HEK293 (cell line): ENCODE data around the gene DNAJC11.

Source experiments
- CTCF ChIA-PET: fragments of 350-600 bp; formaldehyde crosslinking; extraction: SDS; loops from one replicate; lab custom pipeline; 2021; ENCODE audit warnings: antibody characterized with exemption; lab: Yijun Ruan, JAX
- POLR2A ChIA-PET: fragments of 300-600 bp; formaldehyde crosslinking; extraction: SDS; loops from one replicate; lab custom pipeline; 2020; ENCODE audit warnings: antibody characterized with exemption, inconsistent platforms; lab: Yijun Ruan, JAX
- H3K27ac ChIP-seq: fragments of 200-500 bp; sonication (Bioruptor generic); 2 replicates; pipeline ENCODE4 v1.5.1; 2014; ENCODE audit warnings: low read depth, low read length, control low read depth, inconsistent platforms; ENCODE audit errors: extremely low read depth
- H3K36me3 ChIP-seq, 2 experiments: fragments of 200-500 bp in 1 of 2; sonication (Bioruptor generic) in 1 of 2; 1 replicate in 1 of 2; 2 replicates in 1 of 2; pipeline ENCODE4 v1.5.1; 2014 to 2017; ENCODE audit warnings: inconsistent platforms in 2 of 2, low read length in 2 of 2; ENCODE audit not compliant: control insufficient read depth in 2 of 2, insufficient read depth in 1 of 2
- H3K4me1 ChIP-seq: fragments of 200-500 bp; sonication (Bioruptor generic); 2 replicates; pipeline ENCODE4 v1.5.1; 2014; ENCODE audit warnings: mild to moderate bottlenecking, low read length, inconsistent platforms; ENCODE audit not compliant: control insufficient read depth, insufficient read depth
- H3K4me3 ChIP-seq: 2 replicates; pipeline ENCODE4 v1.5.1; 2011; ENCODE audit warnings: low read depth, mild to moderate bottlenecking, control low read depth, low read length, moderate library complexity
- H3K9me3 ChIP-seq: fragments of 200-500 bp; sonication (Bioruptor generic); 2 replicates; pipeline ENCODE4 v1.5.1; 2014; ENCODE audit warnings: low read depth, low read length, inconsistent platforms; ENCODE audit not compliant: control insufficient read depth, insufficient read depth
- GLIS2 ChIP-seq: fragments of 450-650 bp; formaldehyde crosslinking; IDR thresholded peaks from 2 replicates; pipeline ENCODE4 v1.5.1; 2016; ENCODE audit warnings: missing biosample characterization, missing genetic modification characterization
- HOXD13 ChIP-seq: sonication (generic); formaldehyde crosslinking; IDR thresholded peaks from 2 replicates; pipeline ENCODE4 v1.8.0; 2022; ENCODE audit warnings: missing genetic modification reagents, borderline replicate concordance
- KLF10 ChIP-seq: fragments of 450-650 bp; IDR thresholded peaks from 2 replicates; pipeline ENCODE4 v1.5.1; 2018; ENCODE audit warnings: missing biosample characterization, mild to moderate bottlenecking, missing genetic modification characterization
- PRDM1 ChIP-seq: fragments of 450-650 bp; formaldehyde crosslinking; IDR thresholded peaks from 2 replicates; pipeline ENCODE4; 2016; ENCODE audit warnings: missing biosample characterization, missing genetic modification characterization
- SCRT1 ChIP-seq: fragments of 450-650 bp; formaldehyde crosslinking; IDR thresholded peaks from 2 replicates; pipeline ENCODE4 v1.5.1; 2016; ENCODE audit warnings: missing biosample characterization, missing genetic modification characterization, borderline replicate concordance
- SCRT2 ChIP-seq: fragments of 450-650 bp; formaldehyde crosslinking; IDR thresholded peaks from 2 replicates; pipeline ENCODE4 v1.5.1; 2016; ENCODE audit warnings: missing biosample characterization, missing genetic modification characterization
- ZEB2 ChIP-seq: fragments of 450-650 bp; formaldehyde crosslinking; IDR thresholded peaks from 2 replicates; pipeline ENCODE4 v1.5.1; 2016; ENCODE audit warnings: missing biosample characterization, missing genetic modification characterization
- ZFHX2 ChIP-seq: fragments of 450-650 bp; formaldehyde crosslinking; conservative IDR thresholded peaks from 2 replicates; pipeline ENCODE4 v1.5.1; 2016; ENCODE audit warnings: missing biosample characterization, missing genetic modification characterization
- ZNF112 ChIP-seq: fragments of 450-650 bp; formaldehyde crosslinking; IDR thresholded peaks from 2 replicates; pipeline ENCODE4 v1.5.0; 2017; ENCODE audit warnings: missing biosample characterization, missing genetic modification characterization
- ZNF223 ChIP-seq: fragments of 450-650 bp; formaldehyde crosslinking; IDR thresholded peaks from 2 replicates; pipeline ENCODE4 v1.5.1; 2016; ENCODE audit warnings: missing biosample characterization, missing genetic modification characterization
- ZNF362 ChIP-seq: fragments of 450-650 bp; formaldehyde crosslinking; IDR thresholded peaks from 2 replicates; pipeline ENCODE4 v1.5.1; 2016; ENCODE audit warnings: missing biosample characterization, missing genetic modification characterization
- ZNF416 ChIP-seq: fragments of 450-650 bp; formaldehyde crosslinking; IDR thresholded peaks from 2 replicates; pipeline ENCODE4 v1.5.1; 2016; ENCODE audit warnings: missing biosample characterization, missing genetic modification characterization
- ZNF48 ChIP-seq: fragments of 450-650 bp; formaldehyde crosslinking; IDR thresholded peaks from 2 replicates; pipeline ENCODE4 v1.5.1; 2016; ENCODE audit warnings: missing biosample characterization, missing genetic modification characterization
- ZNF585B ChIP-seq: fragments of 450-650 bp; formaldehyde crosslinking; IDR thresholded peaks from 2 replicates; pipeline ENCODE4 v1.5.1; 2016; ENCODE audit warnings: missing biosample characterization, missing genetic modification characterization
- ZSCAN16 ChIP-seq: fragments of 450-650 bp; formaldehyde crosslinking; IDR thresholded peaks from 2 replicates; pipeline ENCODE4 v1.5.1; 2016; ENCODE audit warnings: missing biosample characterization, missing genetic modification characterization
- TF ChIP-seq, protein P1 (sequence below): fragments of 450-650 bp; formaldehyde crosslinking; IDR thresholded peaks from 2 replicates; pipeline ENCODE4 v1.5.0; 2017; ENCODE audit warnings: missing biosample characterization, missing genetic modification characterization, borderline replicate concordance
- TF ChIP-seq, protein P2 (sequence below): fragments of 450-650 bp; formaldehyde crosslinking; IDR thresholded peaks from 2 replicates; pipeline ENCODE4 v1.5.1; 2017; ENCODE audit warnings: missing biosample characterization, missing genetic modification characterization
- TF ChIP-seq, protein P3 (sequence below): fragments of 450-650 bp; formaldehyde crosslinking; IDR thresholded peaks from 2 replicates; pipeline ENCODE4 v1.5.1; 2016; ENCODE audit warnings: missing biosample characterization, missing genetic modification characterization, borderline replicate concordance

The DNAJC11 gene

DNA sequence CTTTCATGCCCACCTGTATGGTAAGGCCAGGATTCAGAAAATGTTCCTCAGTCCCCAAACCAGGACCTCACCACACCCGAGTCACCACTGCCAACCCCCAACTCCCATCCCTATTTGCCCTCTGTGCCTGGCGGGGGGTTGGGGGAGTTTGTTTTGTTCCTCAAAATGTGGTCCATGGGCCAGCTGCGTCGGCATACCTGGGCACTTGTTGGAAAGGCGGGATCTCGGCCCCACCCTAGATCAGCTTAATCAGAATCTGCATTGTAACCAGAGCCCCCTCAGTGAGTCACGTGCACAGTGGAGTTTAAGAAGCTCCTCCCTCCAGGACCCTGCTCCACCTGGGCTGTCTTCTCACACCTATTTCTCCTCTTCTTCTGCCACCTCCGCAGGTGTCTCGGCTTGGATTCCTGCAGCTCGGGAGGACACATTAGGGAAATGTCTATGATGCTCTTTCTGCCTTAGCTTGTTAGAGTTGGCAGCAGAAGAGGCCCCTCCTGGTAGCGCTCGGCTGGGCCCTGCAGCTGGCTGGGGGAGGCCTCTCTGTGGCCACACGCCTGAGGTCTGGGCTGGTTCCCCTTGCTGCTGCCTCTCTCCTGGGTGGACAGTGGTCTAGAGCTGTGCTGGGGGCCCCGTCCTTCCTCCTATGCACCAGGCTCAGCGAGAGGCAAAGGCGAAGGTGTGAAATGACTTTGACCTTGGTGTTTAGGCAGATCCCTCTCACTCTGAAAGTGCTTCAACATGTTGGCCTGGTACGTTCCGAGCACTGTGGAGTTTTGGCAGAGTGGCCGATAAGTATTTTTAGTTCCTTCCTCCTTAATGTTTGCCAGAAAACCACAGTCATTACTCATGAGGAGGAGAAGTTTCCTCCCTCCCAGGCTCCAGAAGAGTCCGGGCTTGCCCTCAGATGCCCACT lies 41.8 kb upstream of the DNAJC11 start:
- TF ChIP-seq GLIS2 (0 out of 2 replicates have a peak, but pooled peaks have one; percentile 12), ZNF585B (tag by site-specific recombination) (no peak), ZFHX2 (tag by site-specific recombination) (no peak), ZNF416 (tag by site-specific recombination) (no peak), ZNF48 (tag by site-specific recombination) (no peak), HOXD13 (CRISPR knock-in tag) (no peak), ZEB2 (tag by site-specific recombination) (no peak), SCRT2 (tag by site-specific recombination) (0 out of 2 replicates have a peak, but pooled peaks have one; percentile 9), ZNF223 (no peak), ZSCAN16 (tag by site-specific recombination) (no peak), PRDM1 (tag by site-specific recombination) (no peak), SCRT1 (tag by site-specific recombination) (0 out of 2 replicates have a peak, but pooled peaks have one; percentile 35), ZNF112 (no peak), KLF10 (tag by site-specific recombination) (no peak), ZNF362 (tag by site-specific recombination) (no peak)
- TF ChIP-seq, protein P1, sequence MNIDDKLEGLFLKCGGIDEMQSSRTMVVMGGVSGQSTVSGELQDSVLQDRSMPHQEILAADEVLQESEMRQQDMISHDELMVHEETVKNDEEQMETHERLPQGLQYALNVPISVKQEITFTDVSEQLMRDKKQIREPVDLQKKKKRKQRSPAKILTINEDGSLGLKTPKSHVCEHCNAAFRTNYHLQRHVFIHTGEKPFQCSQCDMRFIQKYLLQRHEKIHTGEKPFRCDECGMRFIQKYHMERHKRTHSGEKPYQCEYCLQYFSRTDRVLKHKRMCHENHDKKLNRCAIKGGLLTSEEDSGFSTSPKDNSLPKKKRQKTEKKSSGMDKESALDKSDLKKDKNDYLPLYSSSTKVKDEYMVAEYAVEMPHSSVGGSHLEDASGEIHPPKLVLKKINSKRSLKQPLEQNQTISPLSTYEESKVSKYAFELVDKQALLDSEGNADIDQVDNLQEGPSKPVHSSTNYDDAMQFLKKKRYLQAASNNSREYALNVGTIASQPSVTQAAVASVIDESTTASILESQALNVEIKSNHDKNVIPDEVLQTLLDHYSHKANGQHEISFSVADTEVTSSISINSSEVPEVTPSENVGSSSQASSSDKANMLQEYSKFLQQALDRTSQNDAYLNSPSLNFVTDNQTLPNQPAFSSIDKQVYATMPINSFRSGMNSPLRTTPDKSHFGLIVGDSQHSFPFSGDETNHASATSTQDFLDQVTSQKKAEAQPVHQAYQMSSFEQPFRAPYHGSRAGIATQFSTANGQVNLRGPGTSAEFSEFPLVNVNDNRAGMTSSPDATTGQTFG (tag by site-specific recombination): no peak
- TF ChIP-seq, protein P2, sequence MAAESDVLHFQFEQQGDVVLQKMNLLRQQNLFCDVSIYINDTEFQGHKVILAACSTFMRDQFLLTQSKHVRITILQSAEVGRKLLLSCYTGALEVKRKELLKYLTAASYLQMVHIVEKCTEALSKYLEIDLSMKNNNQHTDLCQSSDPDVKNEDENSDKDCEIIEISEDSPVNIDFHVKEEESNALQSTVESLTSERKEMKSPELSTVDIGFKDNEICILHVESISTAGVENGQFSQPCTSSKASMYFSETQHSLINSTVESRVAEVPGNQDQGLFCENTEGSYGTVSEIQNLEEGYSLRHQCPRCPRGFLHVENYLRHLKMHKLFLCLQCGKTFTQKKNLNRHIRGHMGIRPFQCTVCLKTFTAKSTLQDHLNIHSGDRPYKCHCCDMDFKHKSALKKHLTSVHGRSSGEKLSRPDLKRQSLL (tag by site-specific recombination): no peak
- TF ChIP-seq, protein P3, sequence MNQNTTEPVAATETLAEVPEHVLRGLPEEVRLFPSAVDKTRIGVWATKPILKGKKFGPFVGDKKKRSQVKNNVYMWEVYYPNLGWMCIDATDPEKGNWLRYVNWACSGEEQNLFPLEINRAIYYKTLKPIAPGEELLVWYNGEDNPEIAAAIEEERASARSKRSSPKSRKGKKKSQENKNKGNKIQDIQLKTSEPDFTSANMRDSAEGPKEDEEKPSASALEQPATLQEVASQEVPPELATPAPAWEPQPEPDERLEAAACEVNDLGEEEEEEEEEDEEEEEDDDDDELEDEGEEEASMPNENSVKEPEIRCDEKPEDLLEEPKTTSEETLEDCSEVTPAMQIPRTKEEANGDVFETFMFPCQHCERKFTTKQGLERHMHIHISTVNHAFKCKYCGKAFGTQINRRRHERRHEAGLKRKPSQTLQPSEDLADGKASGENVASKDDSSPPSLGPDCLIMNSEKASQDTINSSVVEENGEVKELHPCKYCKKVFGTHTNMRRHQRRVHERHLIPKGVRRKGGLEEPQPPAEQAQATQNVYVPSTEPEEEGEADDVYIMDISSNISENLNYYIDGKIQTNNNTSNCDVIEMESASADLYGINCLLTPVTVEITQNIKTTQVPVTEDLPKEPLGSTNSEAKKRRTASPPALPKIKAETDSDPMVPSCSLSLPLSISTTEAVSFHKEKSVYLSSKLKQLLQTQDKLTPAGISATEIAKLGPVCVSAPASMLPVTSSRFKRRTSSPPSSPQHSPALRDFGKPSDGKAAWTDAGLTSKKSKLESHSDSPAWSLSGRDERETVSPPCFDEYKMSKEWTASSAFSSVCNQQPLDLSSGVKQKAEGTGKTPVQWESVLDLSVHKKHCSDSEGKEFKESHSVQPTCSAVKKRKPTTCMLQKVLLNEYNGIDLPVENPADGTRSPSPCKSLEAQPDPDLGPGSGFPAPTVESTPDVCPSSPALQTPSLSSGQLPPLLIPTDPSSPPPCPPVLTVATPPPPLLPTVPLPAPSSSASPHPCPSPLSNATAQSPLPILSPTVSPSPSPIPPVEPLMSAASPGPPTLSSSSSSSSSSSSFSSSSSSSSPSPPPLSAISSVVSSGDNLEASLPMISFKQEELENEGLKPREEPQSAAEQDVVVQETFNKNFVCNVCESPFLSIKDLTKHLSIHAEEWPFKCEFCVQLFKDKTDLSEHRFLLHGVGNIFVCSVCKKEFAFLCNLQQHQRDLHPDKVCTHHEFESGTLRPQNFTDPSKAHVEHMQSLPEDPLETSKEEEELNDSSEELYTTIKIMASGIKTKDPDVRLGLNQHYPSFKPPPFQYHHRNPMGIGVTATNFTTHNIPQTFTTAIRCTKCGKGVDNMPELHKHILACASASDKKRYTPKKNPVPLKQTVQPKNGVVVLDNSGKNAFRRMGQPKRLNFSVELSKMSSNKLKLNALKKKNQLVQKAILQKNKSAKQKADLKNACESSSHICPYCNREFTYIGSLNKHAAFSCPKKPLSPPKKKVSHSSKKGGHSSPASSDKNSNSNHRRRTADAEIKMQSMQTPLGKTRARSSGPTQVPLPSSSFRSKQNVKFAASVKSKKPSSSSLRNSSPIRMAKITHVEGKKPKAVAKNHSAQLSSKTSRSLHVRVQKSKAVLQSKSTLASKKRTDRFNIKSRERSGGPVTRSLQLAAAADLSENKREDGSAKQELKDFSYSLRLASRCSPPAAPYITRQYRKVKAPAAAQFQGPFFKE (tag by site-specific recombination): no peak
- no peak overlapping the region for H3K4me3 ChIP-seq
- POLR2A ChIA-PET: interaction anchor here (0.6 to 2.4 kb wide), 3 partner anchors 15 to 92 kb away, joined by 3 to 7 read pairs (median 4); partner anchors contain the start of gene CAMTA1

More for the DNA sequence above, 41.8 kb upstream of the DNAJC11 start:
- Histone ChIP-seq H3K36me3 (no peaks in the 10 kb centered on the region), H3K4me1 (no peaks in the 10 kb centered on the region), H3K27ac (no peak overlapping the region), H3K9me3 (no peaks in the 10 kb centered on the region)
- CTCF ChIA-PET: interaction anchor here (1.2 kb wide), 1 partner anchor 15 kb away, joined by 4 read pairs; no protein-coding TSS in a partner anchor
